Thyroid gland (tissue), 4 donors: ENCODE results near the gene CCR7. TPM values are rescaled to one million over a fixed set of nuclear protein-coding genes. Genes with fewer than 3 reads are reported as not detected.

ENCODE experiments used
- DNase-seq, 2 donors: peaks; one replicate each; pipeline ENCODE4 v3.0.0-alpha.2; 2019
- H3K27ac ChIP-seq, 3 donors: fragments of 200-600 bp; sonication (generic); 1 replicate in 2 of 3; 2 replicates in 1 of 3; pipeline ENCODE4 v1.5.1; 2016 to 2019; ENCODE audit warnings: mild to moderate bottlenecking in 1 of 3, moderate library complexity in 1 of 3
- H3K27me3 ChIP-seq: fragments of 200-600 bp; sonication (generic); one replicate; pipeline ENCODE4 v1.5.1; 2019
- H3K36me3 ChIP-seq, 2 donors: fragments of 200-600 bp; sonication (generic); one replicate each; pipeline ENCODE4 v1.5.1; 2016 to 2019
- H3K4me1 ChIP-seq, 2 donors: fragments of 200-600 bp; sonication (generic); one replicate each; pipeline ENCODE4 v1.5.1; 2017 to 2019
- H3K4me3 ChIP-seq, 3 donors: fragments of 200-600 bp; sonication (generic); replicated peaks in 1 of 3; 1 replicate in 2 of 3; 2 replicates in 1 of 3; pipeline ENCODE4 v1.5.1; 2016; ENCODE audit warnings: mild to moderate bottlenecking in 1 of 3
- H3K9me3 ChIP-seq: fragments of 200-600 bp; sonication (generic); one replicate; pipeline ENCODE4 v1.5.1; 2017
- POLR2A ChIP-seq, 2 donors: fragments of 450-650 bp; IDR thresholded peaks; one replicate each; pipeline ENCODE4 v1.6.1; 2017; ENCODE audit warnings: antibody characterized with exemption in 2 of 2, mild to moderate bottlenecking in 2 of 2, moderate library complexity in 1 of 2
- WGBS, 2 donors: methylation state at CpG; one replicate each; pipeline ENCODE4 v1.1.5; 2017; 5-methylcytosine and 5-hydroxymethylcytosine counted together
- intact Hi-C: fragments of 100-400 bp; cut with DNase I; formaldehyde crosslinking; loops from one replicate; pipeline ENCODE4 v1.15.1; 2023
- total RNA-seq, 4 donors: library from RNA; depleted of rRNA; stranded (reverse); fragments of >200 nt; gene quantifications; one replicate each; pipeline ENCODE4 v1.2.3, GENCODE V29; 2016
- TF ChIP-seq, protein P1 (sequence below), 6 experiments: fragments of 200-600 bp in 3 of 6; fragments of 450-650 bp in 3 of 6; sonication (generic) in 3 of 6; IDR thresholded peaks; one replicate each; pipeline ENCODE4 v1.5.1; 2016 to 2019; ENCODE audit warnings: antibody characterized with exemption in 6 of 6, mild to moderate bottlenecking in 2 of 6, inconsistent platforms in 1 of 6, moderate library complexity in 1 of 6

CCR7 gene
- total RNA-seq, 4 donors from 2014 or later: 0.27 to 1.6 (median 0.93) TPM; not detected in 1

- Histone ChIP-seq H3K36me3 (no peaks in the 10 kb centered on the region), H3K27me3 (no peaks in the 10 kb centered on the region), H3K4me1 (peaks cover 47 to 98% of the 10 kb centered on the region in 2 donors), H3K27ac (peak overlapping the region in 2 of 3 donors; percentile 95 to 97), H3K9me3 (no peaks in the 10 kb centered on the region), H3K4me3 (no peak overlapping the region)
- no peak for DNase-seq
- WGBS, 2 donors: 92 to 94% methylated on average over 26 of the region's 26 CpGs
- intact Hi-C loops: loop anchor here (5.0 kb wide), 1 partner anchor 113 kb away; the partner anchor contains the start of gene IGFBP4
- TF ChIP-seq, protein P1, sequence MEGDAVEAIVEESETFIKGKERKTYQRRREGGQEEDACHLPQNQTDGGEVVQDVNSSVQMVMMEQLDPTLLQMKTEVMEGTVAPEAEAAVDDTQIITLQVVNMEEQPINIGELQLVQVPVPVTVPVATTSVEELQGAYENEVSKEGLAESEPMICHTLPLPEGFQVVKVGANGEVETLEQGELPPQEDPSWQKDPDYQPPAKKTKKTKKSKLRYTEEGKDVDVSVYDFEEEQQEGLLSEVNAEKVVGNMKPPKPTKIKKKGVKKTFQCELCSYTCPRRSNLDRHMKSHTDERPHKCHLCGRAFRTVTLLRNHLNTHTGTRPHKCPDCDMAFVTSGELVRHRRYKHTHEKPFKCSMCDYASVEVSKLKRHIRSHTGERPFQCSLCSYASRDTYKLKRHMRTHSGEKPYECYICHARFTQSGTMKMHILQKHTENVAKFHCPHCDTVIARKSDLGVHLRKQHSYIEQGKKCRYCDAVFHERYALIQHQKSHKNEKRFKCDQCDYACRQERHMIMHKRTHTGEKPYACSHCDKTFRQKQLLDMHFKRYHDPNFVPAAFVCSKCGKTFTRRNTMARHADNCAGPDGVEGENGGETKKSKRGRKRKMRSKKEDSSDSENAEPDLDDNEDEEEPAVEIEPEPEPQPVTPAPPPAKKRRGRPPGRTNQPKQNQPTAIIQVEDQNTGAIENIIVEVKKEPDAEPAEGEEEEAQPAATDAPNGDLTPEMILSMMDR (IDR thresholded peaks at IDR 0.05): no peak
Measured at GRCh38 chr17:40555296-40556190, 9.7 kb downstream of the CCR7 start.

DNA sequence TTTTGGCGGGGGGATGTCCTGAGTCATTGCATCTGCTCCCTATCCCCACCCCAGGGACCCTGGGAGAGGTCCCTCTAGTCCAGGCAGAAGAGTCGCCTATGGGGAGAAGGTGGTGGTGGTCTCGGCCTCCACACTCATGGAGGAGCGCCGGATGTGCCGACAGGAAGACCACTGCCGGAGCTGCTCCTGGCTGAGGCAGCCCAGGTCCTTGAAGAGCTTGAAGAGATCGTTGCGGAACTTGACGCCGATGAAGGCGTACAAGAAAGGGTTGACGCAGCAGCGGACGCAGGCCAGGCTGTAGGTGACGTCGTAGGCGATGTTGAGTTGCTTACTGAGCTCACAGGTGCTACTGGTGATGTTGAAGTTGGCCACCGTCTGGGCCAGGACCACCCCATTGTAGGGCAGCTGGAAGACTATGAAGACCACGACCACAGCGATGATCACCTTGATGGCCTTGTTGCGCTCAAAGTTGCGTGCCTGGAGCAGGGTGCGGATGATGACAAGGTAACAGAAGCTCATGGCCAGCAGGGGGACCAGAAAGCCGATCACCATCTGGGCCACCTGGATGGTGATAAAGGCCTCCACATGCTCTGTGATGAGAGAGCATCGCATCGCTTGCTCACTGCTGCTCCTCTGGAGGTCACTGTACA is 10.5 kb downstream of the CCR7 start:
- intact Hi-C loops: loop anchor here (5.0 kb wide), 2 partner anchors 62 to 112 kb away; partner anchors contain the start of gene IGFBP4
- no peak for DNase-seq
- 94 to 96% methylated on average over 27 of the region's 27 CpGs for WGBS, 2 donors

DNA sequence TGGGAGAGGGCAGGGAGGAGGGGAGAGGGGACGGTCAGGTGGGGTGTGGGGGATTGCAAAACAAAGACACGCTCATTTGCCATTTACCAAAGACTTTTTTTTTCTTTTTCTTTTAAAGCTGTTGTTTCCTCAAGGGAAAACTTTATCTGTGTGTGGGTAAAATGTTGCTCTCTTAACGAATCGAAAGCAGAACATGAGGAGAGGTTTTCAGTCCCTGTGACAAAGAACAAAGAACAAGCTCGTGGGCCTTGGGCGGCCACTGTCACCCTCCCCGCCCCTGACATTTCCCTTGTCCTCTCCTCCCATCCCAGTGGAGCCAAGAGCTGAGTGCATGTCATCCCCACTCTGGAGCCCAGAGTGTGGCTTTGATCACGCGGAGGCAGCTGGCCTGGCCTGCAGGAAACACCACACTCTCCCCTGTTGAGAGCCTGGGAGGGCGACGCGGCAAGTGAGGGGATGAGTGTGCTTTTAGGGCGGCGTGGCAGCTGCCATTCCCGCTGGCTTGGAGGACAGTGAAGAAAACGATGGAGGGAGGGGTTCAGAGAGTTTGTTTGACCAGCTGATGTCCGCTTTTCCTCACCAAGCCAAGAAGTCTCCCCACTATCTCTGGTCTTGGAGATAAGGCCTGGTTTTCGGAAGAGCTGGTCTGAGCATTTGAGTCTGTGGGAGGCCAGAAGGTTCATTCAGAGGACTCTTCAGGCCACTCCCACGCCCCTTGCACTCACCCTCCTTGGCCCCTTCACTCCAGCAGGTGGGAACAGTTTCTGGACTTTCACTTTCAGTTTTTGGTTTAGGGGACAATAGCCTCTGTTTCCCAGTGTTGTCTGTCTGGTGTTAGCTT is 11.4 kb downstream of the CCR7 start:
- Histone ChIP-seq H3K4me3 (no peak overlapping the region), H3K36me3 (no peaks in the 10 kb centered on the region), H3K4me1 (peaks cover 58 to 98% of the 10 kb centered on the region in 2 donors), H3K27ac (peak overlapping the region; percentile 95 to 97 (median 97)), H3K27me3 (no peaks in the 10 kb centered on the region), H3K9me3 (no peaks in the 10 kb centered on the region)
- 35 to 37% methylated on average over 17 to 19 of the region's 19 CpGs for WGBS, 2 donors
- intact Hi-C loops: loop anchor here (5.0 kb wide), 1 partner anchor 62 kb away; no protein-coding TSS in a partner anchor
- DNase-seq: peak; percentile 65 to 67
- TF ChIP-seq, protein P1 (IDR thresholded peaks at IDR 0.05): no peak
- TF ChIP-seq POLR2A (IDR thresholded peaks at IDR 0.05): no peak

More for the DNA sequence above, 10.5 kb downstream of the CCR7 start:
- H3K36me3 ChIP-seq: no peaks in the 10 kb centered on the region
- peaks cover 50 to 98% of the 10 kb centered on the region in 2 donors for H3K4me1 ChIP-seq
- no peaks in the 10 kb centered on the region for H3K27me3 ChIP-seq
- H3K4me3 ChIP-seq: no peak overlapping the region
- peak overlapping the region; percentile 95 to 97 (median 97) for H3K27ac ChIP-seq
- no peaks in the 10 kb centered on the region for H3K9me3 ChIP-seq
- TF ChIP-seq POLR2A (IDR thresholded peaks at IDR 0.05): no peak
- TF ChIP-seq, protein P1 (IDR thresholded peaks at IDR 0.05): no peak

GRCh38 chr17:40552806-40553693 is 12.2 kb downstream of the CCR7 start:
- Histone ChIP-seq H3K4me3 (no peak overlapping the region), H3K27me3 (no peaks in the 10 kb centered on the region), H3K9me3 (no peaks in the 10 kb centered on the region), H3K27ac (peak overlapping the region; percentile 95 to 97 (median 97)), H3K4me1 (peaks cover 67 to 98% of the 10 kb centered on the region in 2 donors), H3K36me3 (no peaks in the 10 kb centered on the region)
- 66 to 74% methylated on average over 10 to 12 of the region's 12 CpGs for whole genome bisulfite sequencing, 2 donors
- peak; percentile 61 to 68 for DNase-seq
- intact Hi-C loops: loop anchor here (5.0 kb wide), 1 partner anchor 61 kb away; no protein-coding TSS in a partner anchor
- TF ChIP-seq POLR2A (IDR thresholded peaks at IDR 0.05): peak in 1 of 2 donors; percentile 2
- TF ChIP-seq, protein P1 (IDR thresholded peaks at IDR 0.05): peak in 1 of 6 experiments; percentile 1
